Measurements from ENCODE around the gene SHTN1. TPM values are rescaled to one million over a fixed set of nuclear protein-coding genes. Genes with fewer than 3 reads are reported as not detected.

The SHTN1 gene
- total and polyA plus RNA-seq, 7 donors: 0.17 to 3.2 (median 0.78) TPM

DNA sequence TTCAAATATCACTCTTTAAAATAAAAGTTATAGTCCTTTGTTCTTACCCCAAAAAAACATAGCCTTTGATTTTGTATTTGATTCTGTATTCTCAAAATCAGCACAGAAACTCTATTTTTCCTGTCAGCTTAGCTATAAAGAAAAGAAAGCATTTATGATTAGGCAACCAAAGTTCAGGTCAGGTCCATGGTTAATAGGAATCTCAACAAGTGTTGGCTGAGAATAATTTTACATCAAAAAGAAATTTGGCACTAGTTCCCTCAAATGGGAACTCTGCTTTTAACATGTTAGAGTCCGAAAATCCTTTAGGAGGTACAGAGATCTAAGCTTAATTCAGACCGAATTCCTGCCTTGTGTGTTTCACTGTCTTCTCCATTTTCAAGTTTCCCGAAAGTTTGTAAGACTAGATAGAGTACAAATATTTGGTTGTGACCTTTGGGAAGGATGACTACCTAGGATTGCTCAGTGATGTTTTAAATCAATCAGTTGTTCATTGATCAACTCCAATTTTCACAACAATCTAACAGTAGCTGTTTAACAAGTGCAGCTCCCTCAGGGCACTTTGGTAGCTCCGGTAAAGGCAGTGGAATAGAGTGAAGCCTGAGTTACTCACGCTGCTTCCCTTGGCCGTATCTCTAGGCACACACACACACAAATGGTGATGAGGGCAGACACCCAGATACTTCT, 164.5 kb downstream of the SHTN1 start:
- Histone ChIP-seq H3K27ac (no peak overlapping the region), H3K9me3 (no peaks in the 10 kb centered on the region), H3K4me3 (no peak overlapping the region), H3K36me3 (ENCODE audit: insufficient read depth in 1 of 2, low read depth in 1 of 2) (no peaks in the 10 kb centered on the region), H3K4me1 (no peaks in the 10 kb centered on the region), H3K27me3 (ENCODE audit: insufficient read depth in 3 of 3, low read length in 2 of 3) (peaks cover 0 to 3% (median 2%) of the 10 kb centered on the region in 3 donors)
- intact Hi-C loops (cut with DNase I): no loop called here
- ATAC-seq: no peak
- WGBS, 3 donors: 87 to 89% (median 88%) methylated on average over 6 of the region's 6 CpGs
- no peak for DNase-seq
- TF ChIP-seq, protein P1, sequence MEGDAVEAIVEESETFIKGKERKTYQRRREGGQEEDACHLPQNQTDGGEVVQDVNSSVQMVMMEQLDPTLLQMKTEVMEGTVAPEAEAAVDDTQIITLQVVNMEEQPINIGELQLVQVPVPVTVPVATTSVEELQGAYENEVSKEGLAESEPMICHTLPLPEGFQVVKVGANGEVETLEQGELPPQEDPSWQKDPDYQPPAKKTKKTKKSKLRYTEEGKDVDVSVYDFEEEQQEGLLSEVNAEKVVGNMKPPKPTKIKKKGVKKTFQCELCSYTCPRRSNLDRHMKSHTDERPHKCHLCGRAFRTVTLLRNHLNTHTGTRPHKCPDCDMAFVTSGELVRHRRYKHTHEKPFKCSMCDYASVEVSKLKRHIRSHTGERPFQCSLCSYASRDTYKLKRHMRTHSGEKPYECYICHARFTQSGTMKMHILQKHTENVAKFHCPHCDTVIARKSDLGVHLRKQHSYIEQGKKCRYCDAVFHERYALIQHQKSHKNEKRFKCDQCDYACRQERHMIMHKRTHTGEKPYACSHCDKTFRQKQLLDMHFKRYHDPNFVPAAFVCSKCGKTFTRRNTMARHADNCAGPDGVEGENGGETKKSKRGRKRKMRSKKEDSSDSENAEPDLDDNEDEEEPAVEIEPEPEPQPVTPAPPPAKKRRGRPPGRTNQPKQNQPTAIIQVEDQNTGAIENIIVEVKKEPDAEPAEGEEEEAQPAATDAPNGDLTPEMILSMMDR (IDR thresholded peaks at IDR 0.05): no peak

DNA sequence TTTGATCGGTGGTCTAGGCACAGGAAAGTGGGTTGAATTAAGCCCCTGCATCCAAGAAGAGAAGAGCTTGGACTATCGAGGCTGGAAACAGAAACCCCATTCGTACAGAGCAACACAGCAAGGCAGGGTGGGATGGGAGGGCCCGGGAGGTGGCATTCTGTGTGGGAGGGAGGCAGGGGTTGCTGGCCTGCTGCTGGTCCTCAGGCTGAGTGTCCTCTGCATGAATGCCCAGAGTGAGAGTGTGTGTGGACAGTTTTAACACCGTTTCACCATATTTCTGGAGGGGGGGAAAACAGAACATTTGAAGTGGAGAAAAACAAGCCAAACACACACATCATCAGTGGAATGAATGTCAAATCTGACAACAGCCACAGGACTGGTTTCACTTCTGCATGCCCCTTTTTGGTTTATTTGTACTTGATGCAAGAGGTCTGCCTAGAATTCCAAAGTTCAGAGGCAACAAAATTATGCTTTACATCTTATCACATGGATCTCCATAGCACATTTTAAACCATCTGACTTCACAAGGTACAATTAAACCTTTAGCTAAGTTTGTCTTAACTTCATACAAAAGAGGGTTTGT, 166.8 kb downstream of the SHTN1 start:
- intact Hi-C loops (cut with DNase I): no loop called here
- Histone ChIP-seq H3K27ac (no peak overlapping the region), H3K36me3 (ENCODE audit: insufficient read depth in 1 of 2, low read depth in 1 of 2) (no peaks in the 10 kb centered on the region), H3K4me1 (no peaks in the 10 kb centered on the region), H3K4me3 (no peak overlapping the region), H3K27me3 (ENCODE audit: insufficient read depth in 3 of 3, low read length in 2 of 3) (peaks cover 0 to 3% (median 2%) of the 10 kb centered on the region in 3 donors), H3K9me3 (no peaks in the 10 kb centered on the region)
- WGBS, 3 donors: 44 to 67% (median 64%) methylated on average over 5 of the region's 5 CpGs
- ATAC-seq (no peak), DNase-seq (no peak)
- TF ChIP-seq, protein P1 (IDR thresholded peaks at IDR 0.05): no peak

DNA sequence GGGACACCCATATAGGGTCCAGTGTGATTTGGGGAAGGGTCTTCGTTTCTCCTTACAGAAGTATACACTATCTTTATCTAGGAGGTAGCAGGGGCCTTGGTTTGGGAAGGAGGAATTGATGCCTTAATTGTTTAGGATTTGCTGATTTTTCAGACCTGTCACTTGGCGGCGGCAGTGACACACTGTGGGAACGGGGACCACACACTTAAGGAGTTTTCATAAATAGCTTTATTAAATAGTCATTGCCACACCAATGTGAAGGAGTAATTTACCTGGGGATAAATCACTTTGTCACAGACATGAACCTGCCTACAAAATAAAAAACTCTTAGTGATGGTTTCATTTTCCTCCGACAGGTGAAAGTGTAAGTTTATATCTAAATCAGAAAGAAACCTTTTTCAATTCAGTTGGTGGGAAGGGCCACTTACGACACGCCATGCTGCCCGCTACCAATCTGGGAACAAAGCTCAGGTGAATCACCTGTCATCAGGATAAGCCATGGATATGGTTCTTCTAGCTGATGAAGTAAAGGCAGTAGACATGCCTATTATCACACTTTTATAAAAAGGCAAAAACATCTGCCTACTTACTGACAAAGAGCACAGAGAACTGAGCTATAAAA, 168.0 kb downstream of the SHTN1 start:
- intact Hi-C loops (cut with DNase I): no loop called here

DNA sequence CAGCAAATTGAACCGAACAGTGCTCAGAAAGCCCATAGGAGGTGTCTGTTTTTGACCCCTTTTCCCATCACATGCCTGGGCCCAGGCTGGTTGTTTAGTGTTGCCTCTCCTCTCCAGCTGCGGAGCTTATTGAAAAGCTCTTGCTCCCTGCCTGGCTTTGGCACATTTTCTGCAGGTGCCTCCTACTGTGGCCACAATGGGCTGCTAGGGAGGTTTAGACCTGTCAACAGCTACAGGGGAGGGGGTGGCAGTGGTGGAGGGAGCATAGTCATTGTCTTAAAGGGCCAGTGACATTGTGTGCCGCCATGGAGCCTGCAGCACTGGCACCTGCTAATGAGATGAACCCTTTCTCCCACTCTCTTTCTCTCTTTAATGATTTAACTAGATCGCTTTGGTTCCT, 168.9 kb downstream of the SHTN1 start:
- Histone ChIP-seq H3K27ac (no peak overlapping the region), H3K9me3 (no peaks in the 10 kb centered on the region), H3K4me3 (no peak overlapping the region), H3K36me3 (ENCODE audit: insufficient read depth in 1 of 2, low read depth in 1 of 2) (no peaks in the 10 kb centered on the region), H3K27me3 (ENCODE audit: insufficient read depth in 3 of 3, low read length in 2 of 3) (peaks cover 0 to 7% (median 2%) of the 10 kb centered on the region in 3 donors), H3K4me1 (no peaks in the 10 kb centered on the region)
- ATAC-seq: no peak
- TF ChIP-seq, protein P1 (IDR thresholded peaks at IDR 0.05): no peak
- no peak for DNase-seq
- intact Hi-C loops (cut with DNase I): no loop called here
- WGBS, 3 donors: 41 to 51% (median 50%) methylated on average over 4 of the region's 4 CpGs

More for the DNA sequence above, 168.0 kb downstream of the SHTN1 start:
- Histone ChIP-seq H3K27me3 (ENCODE audit: insufficient read depth in 3 of 3, low read length in 2 of 3) (peaks cover 0 to 7% (median 2%) of the 10 kb centered on the region in 3 donors), H3K27ac (no peak overlapping the region), H3K4me3 (no peak overlapping the region), H3K9me3 (no peaks in the 10 kb centered on the region), H3K4me1 (no peaks in the 10 kb centered on the region), H3K36me3 (ENCODE audit: insufficient read depth in 1 of 2, low read depth in 1 of 2) (no peaks in the 10 kb centered on the region)
- ATAC-seq (no peak), DNase-seq (no peak)
- 60 to 72% (median 66%) methylated on average over 8 of the region's 8 CpGs for WGBS, 3 donors
- TF ChIP-seq, protein P1 (IDR thresholded peaks at IDR 0.05): no peak
